ENCODE results near the gene RAD51B. TPM values are rescaled to one million over a fixed set of nuclear protein-coding genes. Genes with fewer than 3 reads are reported as not detected.

Gene RAD51B
- total and polyA plus RNA-seq, 2 experiments from 2014 or later = 10.1 to 18.0 TPM

DNA sequence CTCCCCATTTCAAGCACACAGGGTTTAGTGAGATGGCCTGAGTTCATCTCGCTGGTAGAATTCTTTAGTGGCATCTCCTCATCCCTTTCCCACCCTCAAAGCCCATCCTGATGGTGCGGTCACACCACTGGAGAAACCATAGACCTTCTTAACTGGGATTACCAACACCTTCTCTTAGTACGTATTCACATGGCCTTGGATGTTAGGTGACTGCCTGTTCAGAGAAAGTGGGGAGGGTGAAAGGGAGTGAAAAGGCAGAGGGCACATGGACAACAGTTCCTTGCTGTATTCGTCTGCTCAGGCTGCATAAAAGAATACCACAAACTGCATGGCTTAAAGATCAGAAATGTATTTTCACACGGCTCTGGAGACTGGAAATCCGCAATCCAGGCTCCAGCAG, 667.2 kb downstream of the RAD51B start:
- Histone ChIP-seq H3K9me2 (replicated peaks; ENCODE audit: insufficient read depth) (no peaks in the 10 kb centered on the region), H3K27me3 (no peaks in the 10 kb centered on the region), H3K4me3 (no peak overlapping the region), H3K36me3 (replicated peaks; ENCODE audit: insufficient read depth, low read depth) (no peaks in the 10 kb centered on the region), H2AFZ (no peak overlapping the region), H3K9me3 (ENCODE audit: low read depth) (no peaks in the 10 kb centered on the region), H3K79me2 (no peaks in the 10 kb centered on the region), H4K20me1 (ENCODE audit: insufficient read depth, poor library complexity, severe bottlenecking) (no peaks in the 10 kb centered on the region), H3K27ac (peak overlapping the region; percentile 78), H3K4me2 (peak overlapping the region; percentile 36), H3K4me1 (ENCODE audit: insufficient read depth) (peaks cover 28% of the 10 kb centered on the region)
- WGBS (ENCODE audit: low lambda C conversion rate, missing lambda C conversion rate) = 85% methylated on average over 6 of the region's 6 CpGs
- no peak for TF ChIP-seq EZH2phosphoT487 (IDR thresholded peaks at IDR 0.05; ENCODE audit: low read depth, severe bottlenecking, unreplicated experiment)
- no peak for DNase-seq (ENCODE audit: low spot score)

DNA sequence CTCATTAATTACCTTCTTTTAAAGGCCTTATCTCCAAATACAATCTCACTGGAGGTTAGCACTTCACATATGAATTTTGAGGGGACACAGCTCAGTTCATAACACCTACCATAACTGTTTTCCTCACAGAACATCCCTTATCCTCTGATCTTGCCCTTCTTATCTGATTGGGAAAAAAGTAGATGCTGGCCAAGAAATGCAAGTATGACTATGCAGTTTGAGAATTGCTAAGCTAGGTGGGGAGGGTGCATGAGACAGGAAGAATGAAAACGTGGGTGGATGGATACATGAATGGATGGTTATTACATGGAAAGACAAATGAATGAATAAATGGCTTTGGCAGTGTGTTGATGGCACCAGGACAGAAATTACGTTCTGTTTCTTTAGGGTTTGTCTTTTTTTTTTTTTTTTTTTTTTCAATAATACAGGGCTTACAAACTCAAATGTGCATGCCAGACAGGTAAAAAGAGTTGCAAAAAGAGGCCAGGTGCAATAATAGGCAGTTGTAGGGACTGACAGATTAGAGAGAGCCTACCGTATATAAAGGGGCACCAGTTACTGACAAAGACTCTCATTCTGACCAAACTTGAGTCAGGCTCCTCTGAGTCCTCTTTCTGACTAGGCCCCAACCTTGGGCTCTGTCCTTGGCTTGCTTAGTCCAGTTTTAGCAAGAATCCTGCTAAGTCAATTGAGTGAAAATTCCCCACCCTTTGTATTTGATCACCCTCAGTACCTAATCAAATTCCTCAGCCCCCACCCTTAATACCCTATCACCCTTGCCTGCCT, 668.4 kb downstream of the RAD51B start:
- TF ChIP-seq EZH2phosphoT487 (IDR thresholded peaks at IDR 0.05; ENCODE audit: low read depth, severe bottlenecking, unreplicated experiment) (no peak), EZH2 (IDR thresholded peaks at IDR 0.05; ENCODE audit: borderline replicate concordance) (no peak), CTCF (IDR thresholded peaks at IDR 0.05; ENCODE audit: poor library complexity) (no peak)
- H3K27me3 ChIP-seq = no peaks in the 10 kb centered on the region
- no peak overlapping the region for H3K4me2 ChIP-seq
- H4K20me1 ChIP-seq (ENCODE audit: insufficient read depth, poor library complexity, severe bottlenecking) = no peaks in the 10 kb centered on the region
- no peak overlapping the region for H2AFZ ChIP-seq
- no peak overlapping the region for H3K27ac ChIP-seq
- DNase-seq (ENCODE audit: low spot score) = no peak
- H3K79me2 ChIP-seq = no peaks in the 10 kb centered on the region
- H3K9me2 ChIP-seq (replicated peaks; ENCODE audit: insufficient read depth) = no peaks in the 10 kb centered on the region
- WGBS (ENCODE audit: low lambda C conversion rate, missing lambda C conversion rate) = 86% methylated on average over 3 of the region's 3 CpGs
- no peak overlapping the region for H3K4me3 ChIP-seq
- H3K36me3 ChIP-seq (replicated peaks; ENCODE audit: insufficient read depth, low read depth) = no peaks in the 10 kb centered on the region
- peaks cover 28% of the 10 kb centered on the region for H3K4me1 ChIP-seq (ENCODE audit: insufficient read depth)
- no peaks in the 10 kb centered on the region for H3K9me3 ChIP-seq (ENCODE audit: low read depth)

GRCh38 chr14:68491793-68492192, 672.2 kb downstream of the RAD51B start:
- TF ChIP-seq EZH2phosphoT487 (IDR thresholded peaks at IDR 0.05; ENCODE audit: low read depth, severe bottlenecking, unreplicated experiment) = no peak
- no peak for TF ChIP-seq CTCF (IDR thresholded peaks at IDR 0.05; ENCODE audit: poor library complexity)
- no peak for TF ChIP-seq EZH2 (IDR thresholded peaks at IDR 0.05; ENCODE audit: borderline replicate concordance)
- H3K27me3 ChIP-seq = no peaks in the 10 kb centered on the region
- H3K4me3 ChIP-seq = no peak overlapping the region
- no peaks in the 10 kb centered on the region for H3K36me3 ChIP-seq (replicated peaks; ENCODE audit: insufficient read depth, low read depth)
- no peak for DNase-seq (ENCODE audit: low spot score)
- H2AFZ ChIP-seq = no peak overlapping the region
- no peaks in the 10 kb centered on the region for H3K9me3 ChIP-seq (ENCODE audit: low read depth)
- H3K4me1 ChIP-seq (ENCODE audit: insufficient read depth) = peaks cover 6% of the 10 kb centered on the region
- no peak overlapping the region for H3K27ac ChIP-seq
- WGBS (ENCODE audit: low lambda C conversion rate, missing lambda C conversion rate) = 89% methylated on average over 6 of the region's 6 CpGs
- H3K79me2 ChIP-seq = no peaks in the 10 kb centered on the region
- H3K9me2 ChIP-seq (replicated peaks; ENCODE audit: insufficient read depth) = no peaks in the 10 kb centered on the region
- H4K20me1 ChIP-seq (ENCODE audit: insufficient read depth, poor library complexity, severe bottlenecking) = no peaks in the 10 kb centered on the region
- no peak overlapping the region for H3K4me2 ChIP-seq

GRCh38 chr14:68492381-68493151, 673.0 kb downstream of the RAD51B start:
- Histone ChIP-seq H2AFZ (no peak overlapping the region), H3K27ac (peak overlapping the region; percentile 33), H3K79me2 (no peaks in the 10 kb centered on the region), H3K4me1 (ENCODE audit: insufficient read depth) (no peaks in the 10 kb centered on the region), H4K20me1 (ENCODE audit: insufficient read depth, poor library complexity, severe bottlenecking) (no peaks in the 10 kb centered on the region), H3K9me2 (replicated peaks; ENCODE audit: insufficient read depth) (no peaks in the 10 kb centered on the region), H3K9me3 (ENCODE audit: low read depth) (no peaks in the 10 kb centered on the region), H3K4me2 (no peak overlapping the region), H3K4me3 (no peak overlapping the region), H3K27me3 (no peaks in the 10 kb centered on the region), H3K36me3 (replicated peaks; ENCODE audit: insufficient read depth, low read depth) (no peaks in the 10 kb centered on the region)
- no peak for DNase-seq (ENCODE audit: low spot score)
- TF ChIP-seq CTCF (IDR thresholded peaks at IDR 0.05; ENCODE audit: poor library complexity) = no peak
- TF ChIP-seq EZH2 (IDR thresholded peaks at IDR 0.05; ENCODE audit: borderline replicate concordance) = no peak
- TF ChIP-seq EZH2phosphoT487 (IDR thresholded peaks at IDR 0.05; ENCODE audit: low read depth, severe bottlenecking, unreplicated experiment) = no peak
- 65% methylated on average over 5 of the region's 5 CpGs for WGBS (ENCODE audit: low lambda C conversion rate, missing lambda C conversion rate)

All from hepatocyte (in vitro differentiated cells).